Ishikawa (cell line): ENCODE measurements around the gene GNG2.

Source experiments
- EGR1 ChIP-seq: IDR thresholded peaks from 2 replicates; pipeline ENCODE4 v1.6.1; 2012
- RAD21 ChIP-seq: IDR thresholded peaks from 2 replicates; pipeline ENCODE4 v1.6.1; 2012; ENCODE audit warnings: low read depth

- TF ChIP-seq RAD21 = no peak
- no peak for TF ChIP-seq EGR1
Observed at GRCh38 chr14:51880835-51881580, 20.6 kb downstream of the GNG2 start.
